Activated CD4-positive, alpha-beta T cell treated with anti-CD3 and anti-CD28 coated beads, Interleukin-2, Interleukin-4, amounts not matched to agents 100 ng/mL and 50 ng/mL, durations not matched to agents 16 hours and 8 hours (primary cell): ENCODE measurements around the gene STAT5A.
"Not testable (repeated sequence)": the region's sequence is repeated elsewhere in the genome, so short reads cannot be mapped to it uniquely, and the experiment has no call there.

Experiments used
- DNase-seq: peaks from one replicate; pipeline ENCODE4 v3.0.0-alpha.2; 2020; ENCODE audit warnings: low spot score

The STAT5A gene

GRCh38 chr17:42334677-42335076 lies 46.4 kb downstream of the STAT5A start:
- DNase-seq, result no peak

- peak; percentile 94 for DNase-seq
These were observed 49.1 kb downstream of the STAT5A start for GRCh38 chr17:42337442-42337841.

- no peak for DNase-seq
These were observed 50.2 kb downstream of the STAT5A start for GRCh38 chr17:42338427-42338985.

- DNase-seq, result no peak
These were observed 50.9 kb downstream of the STAT5A start for GRCh38 chr17:42339221-42339620.

GRCh38 chr17:42340691-42341127 lies 52.4 kb downstream of the STAT5A start:
- DNase-seq, result peak; percentile 60

- DNase-seq, result no peak
These were observed 53.3 kb downstream of the STAT5A start for GRCh38 chr17:42341568-42341967.

- DNase-seq, result peak; percentile 79
These were observed 54.1 kb downstream of the STAT5A start for GRCh38 chr17:42342242-42343008.

- no peak for DNase-seq
These were observed 57.2 kb downstream of the STAT5A start for GRCh38 chr17:42345396-42346073.

- DNase-seq, result no peak
These were observed 58.2 kb downstream of the STAT5A start for GRCh38 chr17:42346481-42346880.

GRCh38 chr17:42347198-42347597 lies 58.9 kb downstream of the STAT5A start:
- no peak for DNase-seq

- no peak for DNase-seq
These were observed 59.3 kb downstream of the STAT5A start for GRCh38 chr17:42347606-42348005.

- no peak for DNase-seq
These were observed 59.8 kb downstream of the STAT5A start for GRCh38 chr17:42348104-42348503.

- DNase-seq, result no peak
These were observed 66.9 kb downstream of the STAT5A start for GRCh38 chr17:42354956-42355843.

GRCh38 chr17:42358434-42358833 lies 70.1 kb downstream of the STAT5A start:
- no peak for DNase-seq

- DNase-seq, result no peak
These were observed 70.8 kb downstream of the STAT5A start for GRCh38 chr17:42359133-42359532.

- not testable (repeated sequence) for DNase-seq
These were observed 72.1 kb downstream of the STAT5A start for GRCh38 chr17:42360388-42360787.
